BLaER1 treated with 17β-estradiol and CSF1 and Interleukin-3, amounts not matched to agents 10 nM and 100 nM (cell line): ENCODE measurements around the gene BIRC2.

Experiments used
- H3K27ac ChIP-seq, 11 experiments: shearing (Covaris generic); formaldehyde crosslinking; 2 replicates each; pipeline ENCODE4 v1.8.1; 2022
- H3K27me3 ChIP-seq, 11 experiments: shearing (Covaris generic); formaldehyde crosslinking; 2 replicates each; pipeline ENCODE4 v1.8.1; 2022
- H3K36me3 ChIP-seq, 11 experiments: shearing (Covaris generic); formaldehyde crosslinking; 2 replicates each; pipeline ENCODE4 v1.8.1; 2022
- H3K4me1 ChIP-seq, 10 experiments: shearing (Covaris generic); formaldehyde crosslinking; 2 replicates each; pipeline ENCODE4 v1.8.1; 2022
- H3K4me2 ChIP-seq, 11 experiments: shearing (Covaris generic); formaldehyde crosslinking; 2 replicates each; pipeline ENCODE4 v1.8.1; 2022
- H3K4me3 ChIP-seq, 10 experiments: shearing (Covaris generic); formaldehyde crosslinking; 2 replicates each; pipeline ENCODE4 v1.8.1; 2022
- H3K9ac ChIP-seq, 11 experiments: shearing (Covaris generic); formaldehyde crosslinking; 2 replicates each; pipeline ENCODE4 v1.8.1; 2022
- H3K9me3 ChIP-seq, 11 experiments: shearing (Covaris generic); formaldehyde crosslinking; replicated peaks in 1 of 11; 2 replicates each; pipeline ENCODE4 v1.8.1; 2022
- H4K20me1 ChIP-seq, 11 experiments: shearing (Covaris generic); formaldehyde crosslinking; 2 replicates each; pipeline ENCODE4 v1.8.1; 2022
- Cebpa-rat ChIP-seq, 11 experiments: shearing (Covaris generic); IDR thresholded peaks; 2 replicates each; pipeline ENCODE4 v1.8.1; 2022

BIRC2 gene

GRCh38 chr11:102398297-102398696 is 51.3 kb downstream of the BIRC2 start:
- no peak overlapping the region for H3K4me2 ChIP-seq

GRCh38 chr11:102399189-102399588 is 52.2 kb downstream of the BIRC2 start:
- Histone ChIP-seq H3K27ac (no peak overlapping the region), H3K36me3 (peaks cover 81 to 100% (median 96%) of the 10 kb centered on the region in 11 experiments), H4K20me1 (peaks cover 14 to 71% (median 24%) of the 10 kb centered on the region in 11 experiments; a peak in 20 of 22 replicates), H3K27me3 (no peaks in the 10 kb centered on the region), H3K4me1 (peaks cover 0 to 25% (median 9%) of the 10 kb centered on the region in 10 experiments; a peak in 11 of 20 replicates), H3K4me3 (no peak overlapping the region), H3K4me2 (no peak overlapping the region), H3K9ac (no peak overlapping the region), H3K9me3 (no peaks in the 10 kb centered on the region)
- TF ChIP-seq Cebpa-rat (IDR thresholded peaks at IDR 0.05): no peak

More at GRCh38 chr11:102398297-102398696, 51.3 kb downstream of the BIRC2 start:
- Histone ChIP-seq H3K4me3 (no peak overlapping the region), H3K9ac (no peak overlapping the region), H3K27me3 (no peaks in the 10 kb centered on the region), H3K9me3 (no peaks in the 10 kb centered on the region), H3K36me3 (peaks cover 86 to 100% (median 96%) of the 10 kb centered on the region in 11 experiments), H4K20me1 (peaks cover 8 to 68% (median 24%) of the 10 kb centered on the region in 11 experiments; a peak in 19 of 22 replicates), H3K27ac (no peak overlapping the region), H3K4me1 (peaks cover 0 to 16% (median 2%) of the 10 kb centered on the region in 10 experiments; a peak in 6 of 20 replicates)
- TF ChIP-seq Cebpa-rat (IDR thresholded peaks at IDR 0.05): no peak

- H3K9me3 ChIP-seq: no peaks in the 10 kb centered on the region
- H3K4me3 ChIP-seq: no peak overlapping the region
- H4K20me1 ChIP-seq: peaks cover 17 to 78% (median 38%) of the 10 kb centered on the region in 11 experiments; a peak in 20 of 22 replicates
- H3K9ac ChIP-seq: no peak overlapping the region
- no peak for TF ChIP-seq Cebpa-rat (IDR thresholded peaks at IDR 0.05)
- H3K36me3 ChIP-seq: peaks cover 68 to 100% (median 89%) of the 10 kb centered on the region in 11 experiments
- H3K4me2 ChIP-seq: no peak overlapping the region
- no peaks in the 10 kb centered on the region for H3K27me3 ChIP-seq
- H3K4me1 ChIP-seq: peaks cover 0 to 26% (median 11%) of the 10 kb centered on the region in 10 experiments; a peak in 11 of 20 replicates
- no peak overlapping the region for H3K27ac ChIP-seq
These were observed 53.6 kb downstream of the BIRC2 start for GRCh38 chr11:102400603-102401002.

GRCh38 chr11:102401905-102402304 is 54.9 kb downstream of the BIRC2 start:
- Histone ChIP-seq H3K27ac (no peak overlapping the region), H3K9me3 (no peaks in the 10 kb centered on the region), H3K36me3 (peaks cover 66 to 100% (median 87%) of the 10 kb centered on the region in 11 experiments), H3K27me3 (no peaks in the 10 kb centered on the region), H3K4me3 (no peak overlapping the region), H3K4me1 (peaks cover 0 to 29% (median 11%) of the 10 kb centered on the region in 10 experiments; a peak in 14 of 20 replicates), H4K20me1 (peaks cover 29 to 84% (median 51%) of the 10 kb centered on the region in 11 experiments; a peak in 21 of 22 replicates), H3K4me2 (peak overlapping the region in 2 of 11 experiments; percentile 19 to 32; a peak in 1 of 22 replicates), H3K9ac (no peak overlapping the region)
- TF ChIP-seq Cebpa-rat (IDR thresholded peaks at IDR 0.05): no peak

GRCh38 chr11:102402548-102402947 is 55.5 kb downstream of the BIRC2 start:
- Histone ChIP-seq H3K4me3 (no peak overlapping the region), H3K9ac (no peak overlapping the region), H4K20me1 (peaks cover 34 to 84% (median 57%) of the 10 kb centered on the region in 11 experiments; a peak in 21 of 22 replicates), H3K9me3 (no peaks in the 10 kb centered on the region), H3K36me3 (peaks cover 60 to 100% (median 87%) of the 10 kb centered on the region in 11 experiments), H3K27ac (no peak overlapping the region; a peak in 1 of 22 replicates), H3K4me2 (peak overlapping the region in 2 of 11 experiments; percentile 19 to 69; a peak in 3 of 22 replicates), H3K4me1 (peaks cover 0 to 35% (median 13%) of the 10 kb centered on the region in 10 experiments; a peak in 14 of 20 replicates), H3K27me3 (no peaks in the 10 kb centered on the region)
- TF ChIP-seq Cebpa-rat (IDR thresholded peaks at IDR 0.05): no peak

- Histone ChIP-seq H3K4me3 (no peak overlapping the region), H3K27ac (no peak overlapping the region), H4K20me1 (peaks cover 42 to 98% (median 83%) of the 10 kb centered on the region in 11 experiments)
These were observed 58.5 kb downstream of the BIRC2 start for GRCh38 chr11:102405501-102405900.

DNA sequence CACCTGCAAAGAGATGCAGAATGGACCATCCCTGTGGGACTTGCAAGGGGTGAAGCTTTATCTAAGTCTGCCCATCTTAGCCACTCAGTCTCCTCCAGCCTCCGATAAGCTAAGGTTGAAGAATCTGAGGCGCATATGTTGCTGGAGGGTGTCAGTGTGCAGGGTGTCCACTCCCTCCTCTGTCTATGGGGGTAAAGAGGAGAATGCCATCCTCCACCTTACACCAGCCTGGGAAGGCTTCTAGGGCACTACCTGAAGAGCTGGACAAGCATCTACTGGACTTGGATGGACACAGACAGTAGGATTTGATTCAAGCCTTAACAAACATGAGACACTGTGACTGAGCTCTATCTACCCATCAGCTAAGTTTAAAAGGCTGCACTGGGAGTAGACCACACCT is 59.1 kb downstream of the BIRC2 start:
- Histone ChIP-seq H3K9me3 (no peaks in the 10 kb centered on the region), H3K36me3 (peaks cover 40 to 100% (median 86%) of the 10 kb centered on the region in 11 experiments), H3K4me1 (peaks cover 0 to 39% (median 13%) of the 10 kb centered on the region in 10 experiments; a peak in 14 of 20 replicates), H3K27me3 (no peaks in the 10 kb centered on the region), H3K9ac (no peak overlapping the region), H3K4me3 (no peak overlapping the region), H4K20me1 (peaks cover 48 to 98% (median 89%) of the 10 kb centered on the region in 11 experiments), H3K4me2 (no peak overlapping the region), H3K27ac (no peak overlapping the region)
- no peak for TF ChIP-seq Cebpa-rat (IDR thresholded peaks at IDR 0.05)

More at GRCh38 chr11:102405501-102405900, 58.5 kb downstream of the BIRC2 start:
- no peak for TF ChIP-seq Cebpa-rat (IDR thresholded peaks at IDR 0.05)
- peaks cover 0 to 39% (median 13%) of the 10 kb centered on the region in 10 experiments; a peak in 14 of 20 replicates for H3K4me1 ChIP-seq
- H3K9ac ChIP-seq: no peak overlapping the region
- no peak overlapping the region for H3K4me2 ChIP-seq
- H3K9me3 ChIP-seq: no peaks in the 10 kb centered on the region
- H3K27me3 ChIP-seq: no peaks in the 10 kb centered on the region
- H3K36me3 ChIP-seq: peaks cover 43 to 100% (median 86%) of the 10 kb centered on the region in 11 experiments

GRCh38 chr11:102407901-102408300 is 60.9 kb downstream of the BIRC2 start:
- Histone ChIP-seq H3K27ac (no peak overlapping the region), H3K27me3 (no peaks in the 10 kb centered on the region), H3K9me3 (no peaks in the 10 kb centered on the region), H4K20me1 (peaks cover 54 to 100% (median 95%) of the 10 kb centered on the region in 11 experiments), H3K4me3 (no peak overlapping the region), H3K36me3 (peaks cover 32 to 100% (median 80%) of the 10 kb centered on the region in 11 experiments), H3K9ac (no peak overlapping the region), H3K4me2 (no peak overlapping the region), H3K4me1 (peaks cover 0 to 36% (median 15%) of the 10 kb centered on the region in 10 experiments; a peak in 14 of 20 replicates)
- no peak for TF ChIP-seq Cebpa-rat (IDR thresholded peaks at IDR 0.05)

DNA sequence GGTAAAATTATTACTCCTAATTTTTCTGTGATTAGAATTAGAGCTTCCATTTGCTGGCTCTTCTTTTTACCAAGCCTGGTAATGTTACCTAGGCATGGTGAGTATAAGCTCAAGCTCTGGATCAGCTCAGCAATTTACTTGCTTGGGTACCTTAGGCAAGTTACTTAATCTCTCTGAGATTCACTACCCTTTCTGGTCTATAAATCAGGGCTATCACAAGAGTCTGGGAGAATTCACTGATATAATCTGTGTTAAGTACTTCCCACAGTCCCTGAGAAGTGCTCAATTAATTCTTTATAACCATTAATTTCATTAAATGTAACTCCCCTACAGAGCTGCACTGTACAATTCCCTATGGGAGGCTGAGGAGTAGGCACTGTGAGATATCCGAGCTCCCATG is 61.3 kb downstream of the BIRC2 start:
- Histone ChIP-seq H3K9ac (no peak overlapping the region), H3K4me1 (peaks cover 0 to 36% (median 14%) of the 10 kb centered on the region in 10 experiments; a peak in 14 of 20 replicates), H3K27me3 (no peaks in the 10 kb centered on the region), H4K20me1 (peaks cover 54 to 100% (median 95%) of the 10 kb centered on the region in 11 experiments), H3K4me2 (no peak overlapping the region), H3K9me3 (no peaks in the 10 kb centered on the region), H3K4me3 (no peak overlapping the region), H3K27ac (no peak overlapping the region), H3K36me3 (peaks cover 32 to 98% (median 77%) of the 10 kb centered on the region in 11 experiments)
- no peak for TF ChIP-seq Cebpa-rat (IDR thresholded peaks at IDR 0.05)
